ENCODE measurements around the gene PELI3.

PELI3 gene

GRCh38 chr11:66476173-66476840 is 9.6 kb downstream of the PELI3 start:
- DNase-seq, result no peak

GRCh38 chr11:66476841-66477251 is 10.1 kb downstream of the PELI3 start:
- no peak for DNase-seq

- no peak for DNase-seq
These were observed 10.8 kb downstream of the PELI3 start for GRCh38 chr11:66477263-66478201.

- no peak for DNase-seq
These were observed 12.2 kb downstream of the PELI3 start for GRCh38 chr11:66478729-66479393.

GRCh38 chr11:66479394-66480116 is 12.8 kb downstream of the PELI3 start:
- DNase-seq, result peak; percentile 75

- DNase-seq, result peak; percentile 97
These were observed 13.6 kb downstream of the PELI3 start, which contains the start of gene DPP3 for GRCh38 chr11:66480117-66480938. TSS of gene DPP3 (plus strand) at chr11:66480434. CDS start at chr11:66482201, 1,767 bp downstream.

- no peak for DNase-seq
These were observed 18.2 kb downstream of the PELI3 start for GRCh38 chr11:66484806-66485380.

- no peak for DNase-seq
These were observed 22.3 kb downstream of the PELI3 start for GRCh38 chr11:66488957-66489356.

GRCh38 chr11:66489636-66490035 is 22.9 kb downstream of the PELI3 start:
- DNase-seq, result peak; percentile 94

- DNase-seq, result no peak
These were observed 24.7 kb downstream of the PELI3 start for GRCh38 chr11:66491315-66491935.

- DNase-seq, result no peak
These were observed 25.6 kb downstream of the PELI3 start for GRCh38 chr11:66492161-66492865.

- no peak for DNase-seq
These were observed 26.4 kb downstream of the PELI3 start for GRCh38 chr11:66493130-66493529.

GRCh38 chr11:66494458-66494857 is 27.8 kb downstream of the PELI3 start:
- DNase-seq, result no peak

- no peak for DNase-seq
These were observed 28.2 kb downstream of the PELI3 start for GRCh38 chr11:66494935-66495334.

- no peak for DNase-seq
These were observed 28.7 kb downstream of the PELI3 start for GRCh38 chr11:66495401-66495854.

GRCh38 chr11:66497206-66497605 is 30.5 kb downstream of the PELI3 start:
- no peak for DNase-seq

- DNase-seq, result no peak
These were observed 31.8 kb downstream of the PELI3 start for GRCh38 chr11:66498506-66498905.

GRCh38 chr11:66505276-66505816 is 38.6 kb downstream of the PELI3 start:
- DNase-seq, result no peak

- DNase-seq, result no peak
These were observed 42.4 kb downstream of the PELI3 start for GRCh38 chr11:66509131-66509561.

Measured in COR-L47 (cell line).